ENCODE measurements around the gene AMZ1.

Gene AMZ1, protein sequence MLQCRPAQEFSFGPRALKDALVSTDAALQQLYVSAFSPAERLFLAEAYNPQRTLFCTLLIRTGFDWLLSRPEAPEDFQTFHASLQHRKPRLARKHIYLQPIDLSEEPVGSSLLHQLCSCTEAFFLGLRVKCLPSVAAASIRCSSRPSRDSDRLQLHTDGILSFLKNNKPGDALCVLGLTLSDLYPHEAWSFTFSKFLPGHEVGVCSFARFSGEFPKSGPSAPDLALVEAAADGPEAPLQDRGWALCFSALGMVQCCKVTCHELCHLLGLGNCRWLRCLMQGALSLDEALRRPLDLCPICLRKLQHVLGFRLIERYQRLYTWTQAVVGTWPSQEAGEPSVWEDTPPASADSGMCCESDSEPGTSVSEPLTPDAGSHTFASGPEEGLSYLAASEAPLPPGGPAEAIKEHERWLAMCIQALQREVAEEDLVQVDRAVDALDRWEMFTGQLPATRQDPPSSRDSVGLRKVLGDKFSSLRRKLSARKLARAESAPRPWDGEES

GRCh38 chr7:2687881-2688318, at the start of gene AMZ1:
TSS of gene AMZ1 (plus strand) at chr7:2688202. CDS start at chr7:2700452, 12,250 bp downstream.
- DNase-seq (ENCODE audit: low read depth in 2 of 2), result no peak

DNA sequence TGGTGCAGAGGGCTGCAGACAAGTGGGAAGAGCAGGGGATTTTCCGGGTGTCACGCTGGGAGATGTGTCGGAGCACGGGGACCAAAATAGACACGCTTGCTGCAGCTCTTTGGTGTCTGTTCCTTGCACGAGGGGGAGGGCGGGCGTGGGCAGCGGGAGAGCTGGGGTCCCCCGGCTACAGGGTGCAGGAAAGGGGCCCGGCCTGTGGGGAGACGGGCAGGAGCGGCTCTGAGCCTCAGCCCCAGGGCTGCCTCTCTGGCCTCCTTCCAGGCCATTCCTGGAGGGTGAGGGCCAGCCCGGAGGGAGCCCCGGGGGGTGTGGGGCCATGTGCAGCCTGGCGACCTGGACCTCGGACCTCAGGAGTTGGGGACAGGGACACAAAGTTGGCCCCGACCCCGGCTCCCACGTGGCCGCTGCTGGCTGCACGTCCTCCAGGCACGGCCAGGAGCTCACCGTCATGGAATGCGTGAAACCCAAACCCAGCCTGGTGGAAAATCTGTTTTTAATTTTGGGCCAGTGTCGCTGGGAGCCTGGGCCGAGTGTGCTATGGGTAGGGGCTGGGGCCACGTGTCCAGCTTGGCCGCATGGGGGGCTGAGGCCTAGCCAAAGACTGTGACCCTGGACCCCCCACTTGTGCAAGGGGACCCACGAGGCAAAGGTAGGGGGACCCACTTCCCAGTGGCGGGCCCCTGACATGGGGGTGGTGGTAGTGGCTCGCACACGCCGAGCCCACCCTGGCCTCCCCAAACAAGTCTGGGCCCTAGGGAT, 49.6 kb upstream of the AMZ1 start:
- DNase-seq (ENCODE audit: low read depth in 2 of 2), result no peak

DNA sequence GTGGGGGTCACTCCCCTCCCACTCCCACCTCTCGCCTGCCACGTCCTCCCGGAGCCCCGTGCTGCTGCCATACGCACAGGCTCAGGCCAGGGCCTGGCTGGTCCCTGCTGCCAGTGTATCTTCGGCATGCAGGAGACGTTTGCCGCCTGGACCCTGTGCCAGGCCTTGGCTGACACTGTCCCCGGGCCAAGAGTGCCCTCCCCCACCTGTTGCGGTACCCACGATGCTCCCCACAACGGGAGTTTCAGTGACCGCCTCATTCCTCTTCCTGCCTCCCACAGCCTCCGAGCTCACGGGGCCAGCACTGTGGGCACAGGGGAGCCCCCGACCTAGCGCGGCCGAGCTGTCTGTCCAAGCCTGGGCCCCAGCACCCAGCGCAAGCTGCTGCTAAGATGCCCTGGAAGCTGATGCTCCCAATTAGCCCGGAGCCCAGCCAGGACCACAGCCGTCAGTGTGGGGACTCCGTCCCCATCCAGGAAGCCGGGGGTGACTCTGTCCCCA, 48.8 kb upstream of the AMZ1 start:
- no peak for DNase-seq (ENCODE audit: low read depth in 2 of 2)

DNA sequence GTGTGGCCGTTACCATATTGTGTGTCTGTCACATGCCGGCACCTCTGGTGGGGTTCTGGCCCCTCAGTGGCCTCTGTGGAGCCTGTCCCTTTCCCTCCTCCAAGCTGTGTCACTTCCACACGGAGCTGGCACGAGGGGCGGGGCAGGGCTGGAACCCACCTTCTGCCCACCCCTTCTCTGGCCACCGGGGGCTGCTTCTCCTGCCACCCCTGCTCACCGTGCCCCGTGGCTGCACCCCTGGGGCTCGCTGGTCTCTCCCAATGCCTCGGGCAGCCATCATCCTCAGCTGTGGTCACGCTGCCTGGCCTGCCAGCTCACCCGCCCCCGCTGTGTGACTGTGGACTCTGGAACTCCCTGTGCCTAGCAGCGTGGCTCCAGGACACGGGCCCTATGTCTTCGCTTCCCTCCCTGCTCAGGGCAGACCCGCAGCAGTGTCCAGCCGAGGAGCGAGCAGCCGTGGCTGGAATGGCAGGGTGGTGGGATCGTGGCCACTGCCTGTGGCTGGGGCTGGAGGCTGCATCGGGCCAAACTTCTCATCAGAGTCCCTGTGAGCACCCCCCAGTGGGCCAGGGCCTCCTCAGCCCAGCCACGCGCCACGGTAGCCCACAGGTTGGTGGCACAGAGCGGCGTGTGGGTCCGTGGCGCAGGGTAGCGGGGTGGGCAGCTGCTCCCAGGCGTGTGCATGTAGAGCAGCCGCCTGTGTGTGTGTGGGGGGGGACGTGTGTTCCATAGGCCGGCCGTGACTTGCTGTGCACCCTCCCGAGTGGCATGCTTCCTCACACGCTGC, 48.1 kb upstream of the AMZ1 start:
- DNase-seq (ENCODE audit: low read depth in 2 of 2), result no peak

- DNase-seq (ENCODE audit: low read depth in 2 of 2), result no peak
Measured at GRCh38 chr7:2640482-2640830, 47.5 kb upstream of the AMZ1 start.

DNA sequence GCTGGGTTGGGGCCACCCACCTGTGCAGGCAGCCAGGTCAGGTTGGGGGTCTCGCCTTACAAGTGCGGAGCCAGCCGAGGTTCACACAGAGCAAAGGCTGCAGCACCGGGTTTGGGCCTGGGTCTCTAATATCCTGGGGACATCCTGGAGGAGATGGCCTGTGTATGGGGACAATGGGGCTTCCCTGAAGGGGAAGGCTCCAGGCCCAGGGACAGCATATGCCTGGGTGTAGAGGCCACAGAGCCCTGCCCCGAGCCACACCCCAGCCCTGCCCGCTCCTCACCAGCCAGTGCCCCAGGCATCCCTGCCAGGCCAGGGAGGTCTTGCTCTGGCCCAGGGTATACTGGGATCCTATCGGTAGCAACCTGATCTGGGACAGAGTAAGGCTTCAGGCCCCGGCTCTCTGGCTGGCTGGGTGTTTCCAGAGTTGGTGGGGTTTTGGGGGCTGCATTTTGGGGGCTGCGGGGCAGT, 47.1 kb upstream of the AMZ1 start:
- DNase-seq (ENCODE audit: low read depth in 2 of 2), result no peak

GRCh38 chr7:2641406-2642393, 46.3 kb upstream of the AMZ1 start:
- DNase-seq (ENCODE audit: low read depth in 2 of 2), result no peak

- DNase-seq (ENCODE audit: low read depth in 2 of 2), result no peak
Measured at GRCh38 chr7:2643386-2644219, 44.4 kb upstream of the AMZ1 start.

DNA sequence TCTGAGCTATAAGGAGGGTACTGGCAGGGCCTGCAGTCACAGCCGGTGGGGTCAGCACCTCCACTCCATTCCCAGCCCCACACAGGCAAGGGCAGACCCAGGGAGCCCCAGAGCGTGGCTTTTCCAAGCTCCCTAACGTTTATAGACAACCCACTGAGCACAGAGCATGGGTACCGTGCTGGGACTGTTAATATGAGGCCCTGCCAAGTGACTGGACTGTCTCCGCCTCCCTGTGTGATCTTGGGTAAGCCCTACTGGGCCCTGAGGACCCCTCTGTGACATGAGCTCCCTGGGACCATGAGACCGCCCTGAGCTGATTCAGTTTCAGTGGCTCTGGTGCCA, 43.8 kb upstream of the AMZ1 start:
- no peak for DNase-seq (ENCODE audit: low read depth in 2 of 2)

DNA sequence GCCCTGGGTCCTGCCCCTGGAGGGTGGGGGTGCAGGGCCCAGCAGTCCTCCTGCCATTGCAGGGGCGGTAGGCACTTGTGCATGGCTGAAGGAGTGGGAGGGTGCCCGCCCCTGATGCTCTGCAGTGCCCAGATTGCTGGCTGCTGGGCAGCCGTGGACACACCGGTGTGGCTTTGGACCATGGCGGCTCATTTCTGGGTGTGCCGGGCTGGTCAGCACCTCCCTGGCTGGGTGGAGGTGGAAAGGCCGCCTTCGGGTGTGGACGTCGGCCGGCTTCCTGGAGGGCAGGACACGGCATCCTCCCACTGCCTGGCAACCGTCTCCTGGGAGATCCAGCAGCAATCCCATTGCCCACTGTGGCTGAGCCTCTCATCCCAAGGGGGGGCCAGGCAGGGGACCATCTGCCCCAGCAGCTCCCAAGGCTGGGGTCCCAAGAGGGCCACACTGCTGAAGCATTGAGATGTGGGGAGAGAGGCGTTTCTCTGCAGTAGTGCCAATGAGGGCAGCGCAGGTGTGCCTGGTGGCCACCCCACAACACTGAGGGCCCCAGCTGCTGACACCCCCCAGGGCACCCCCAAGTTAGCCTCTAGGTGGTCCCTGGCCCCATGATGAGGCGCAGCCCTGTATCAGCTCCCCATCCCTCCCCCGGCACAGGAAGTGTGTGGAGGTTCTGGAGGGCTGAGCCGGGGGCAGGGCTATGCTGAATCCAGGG, 43.3 kb upstream of the AMZ1 start:
- DNase-seq (ENCODE audit: low read depth in 2 of 2), result no peak

GRCh38 chr7:2645274-2645868, 42.6 kb upstream of the AMZ1 start:
- DNase-seq (ENCODE audit: low read depth in 2 of 2), result peak in 1 of 2 donors; percentile 16

- DNase-seq (ENCODE audit: low read depth in 2 of 2), result no peak
Measured at GRCh38 chr7:2646336-2646679, 41.7 kb upstream of the AMZ1 start.

DNA sequence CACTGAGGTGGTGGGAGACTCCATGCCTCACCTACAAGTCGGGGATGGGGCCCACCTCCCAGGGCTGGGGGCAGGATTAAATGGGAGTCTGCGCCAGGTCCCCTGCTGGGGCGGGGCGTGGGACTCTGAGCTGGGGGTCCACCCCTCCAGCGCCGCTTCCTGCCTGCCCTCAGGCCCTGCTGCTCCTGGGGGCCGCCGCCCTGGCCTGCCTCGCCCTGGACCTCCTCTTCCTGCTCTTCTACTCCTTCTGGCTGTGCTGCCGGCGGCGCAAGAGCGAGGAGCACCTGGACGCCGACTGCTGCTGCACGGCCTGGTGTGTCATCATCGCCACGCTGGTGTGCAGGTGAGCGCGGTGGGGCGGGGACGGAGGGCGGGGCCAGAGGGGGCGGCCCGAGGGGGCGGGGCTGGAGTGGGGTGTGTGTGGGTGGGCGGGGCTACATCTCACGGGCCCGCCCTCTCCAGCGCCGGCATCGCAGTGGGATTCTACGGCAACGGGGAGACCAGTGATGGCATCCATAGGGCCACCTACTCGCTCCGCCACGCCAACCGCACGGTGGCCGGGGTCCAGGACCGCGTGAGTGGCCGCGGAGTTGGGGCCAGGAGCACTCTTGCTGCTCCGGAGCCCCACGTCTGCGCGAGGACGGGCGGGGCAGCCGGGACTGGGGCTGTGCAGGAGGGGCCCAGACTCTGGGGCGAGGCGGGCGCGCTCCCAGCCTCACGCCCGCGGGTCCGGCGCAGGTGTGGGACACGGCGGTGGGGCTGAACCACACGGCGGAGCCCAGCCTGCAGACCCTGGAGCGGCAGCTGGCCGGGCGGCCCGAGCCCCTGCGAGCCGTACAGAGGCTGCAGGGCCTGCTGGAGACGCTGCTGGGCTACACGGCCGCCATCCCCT, 41.1 kb upstream of the AMZ1 start:
- DNase-seq (ENCODE audit: low read depth in 2 of 2), result no peak

DNA sequence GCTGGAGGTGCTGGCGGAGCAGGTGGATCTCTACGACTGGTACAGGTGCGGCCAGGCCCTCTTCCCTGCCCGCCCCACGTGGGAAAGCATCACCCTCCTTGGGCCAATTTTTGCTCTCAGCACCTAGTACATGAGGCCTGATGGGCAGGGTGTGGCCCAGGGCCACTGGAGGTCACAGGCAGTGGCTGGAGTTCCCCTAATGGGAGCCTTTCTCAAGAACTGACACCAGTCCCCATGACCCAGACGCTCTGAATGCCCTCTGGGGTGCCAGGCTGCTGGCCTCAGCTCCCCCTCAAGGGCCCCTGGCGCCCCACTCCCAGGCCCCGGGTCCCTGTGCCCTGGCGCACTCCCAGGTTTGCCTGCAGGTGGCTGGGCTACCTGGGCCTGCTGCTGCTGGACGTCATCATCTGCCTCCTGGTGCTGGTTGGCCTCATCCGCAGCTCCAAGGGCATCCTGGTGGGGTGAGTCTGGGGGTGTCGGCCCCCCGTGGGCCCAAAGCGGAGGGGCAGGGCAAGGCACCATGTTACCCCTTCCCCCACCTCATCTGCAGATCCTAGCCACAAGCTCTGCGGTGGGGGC, 40.3 kb upstream of the AMZ1 start:
- DNase-seq (ENCODE audit: low read depth in 2 of 2), result no peak

DNA sequence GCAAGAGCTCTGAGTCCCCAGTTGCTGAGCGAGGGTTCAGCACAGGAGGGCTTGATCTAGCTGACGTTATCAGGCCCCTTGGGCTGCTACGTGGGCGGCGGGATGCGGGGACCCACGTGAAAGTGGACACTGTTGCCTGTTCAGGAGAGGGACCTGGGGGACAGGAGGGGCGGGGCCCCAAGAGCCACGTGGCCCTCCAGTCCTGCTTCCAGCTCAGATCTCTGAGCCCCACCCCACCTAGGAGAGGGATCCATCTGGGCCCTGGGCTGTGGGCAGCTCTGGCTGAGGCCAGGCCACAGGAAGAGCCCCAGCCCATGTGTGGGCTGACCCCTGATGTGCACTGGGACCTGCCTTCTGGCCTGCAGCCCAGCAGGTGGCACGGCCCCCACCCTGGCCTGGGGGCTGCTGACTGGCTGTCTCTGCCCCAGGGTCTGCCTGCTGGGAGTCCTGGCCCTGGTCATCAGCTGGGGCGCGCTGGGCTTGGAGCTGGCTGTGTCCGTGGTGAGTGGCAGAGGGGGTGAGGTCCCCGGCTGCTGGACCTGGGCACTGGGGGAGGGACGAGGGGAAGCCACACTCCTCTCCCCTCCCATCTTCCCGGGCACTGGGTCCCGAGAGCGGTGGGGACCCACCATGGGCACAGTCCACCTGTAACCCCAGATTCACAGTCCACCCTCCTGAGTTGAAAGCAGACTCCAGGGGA, 38.7 kb upstream of the AMZ1 start:
- no peak for DNase-seq (ENCODE audit: low read depth in 2 of 2)

GRCh38 chr7:2649991-2650390, 38.0 kb upstream of the AMZ1 start:
- DNase-seq (ENCODE audit: low read depth in 2 of 2), result no peak

GRCh38 chr7:2650451-2650850, 37.6 kb upstream of the AMZ1 start:
- DNase-seq (ENCODE audit: low read depth in 2 of 2), result no peak
